ENCODE data around the gene GLIPR1L1. TPM values are rescaled to one million over a fixed set of nuclear protein-coding genes. Genes with fewer than 3 reads are reported as not detected.

The GLIPR1L1 gene
- total and polyA plus RNA-seq, 2 of the 8 experiments (the other 6 are each of a cell fraction or from before 2014, with no cell fraction given) = 1.2 to 1.7 TPM

DNA sequence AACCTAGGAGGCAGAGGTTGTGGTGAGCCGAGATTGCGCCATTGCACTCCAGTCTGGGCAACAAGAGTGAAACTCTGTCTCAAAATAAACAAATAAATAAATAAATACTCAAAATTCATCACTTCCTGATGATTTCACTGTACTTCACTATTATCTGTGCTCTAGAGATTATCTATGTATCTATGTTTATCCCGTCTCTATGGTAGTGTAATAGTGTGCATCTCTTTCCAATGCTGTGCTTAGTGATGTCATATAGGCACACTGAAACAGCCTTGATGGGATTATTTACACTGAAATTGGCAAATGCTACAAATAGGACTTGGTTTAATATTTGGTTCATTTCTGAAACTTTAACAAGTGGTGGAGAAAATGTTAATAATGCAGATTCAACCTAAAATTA lies 10.8 kb upstream of the GLIPR1L1 start (continued):
- no peak for TF ChIP-seq RFX5 (IDR thresholded peaks at IDR 0.05; ENCODE audit: borderline replicate concordance, low read depth, low read length)
- TF ChIP-seq EZH2 (IDR thresholded peaks at IDR 0.05; ENCODE audit: low read depth, low read length, severe bottlenecking) = no peak
- TF ChIP-seq, protein P1, sequence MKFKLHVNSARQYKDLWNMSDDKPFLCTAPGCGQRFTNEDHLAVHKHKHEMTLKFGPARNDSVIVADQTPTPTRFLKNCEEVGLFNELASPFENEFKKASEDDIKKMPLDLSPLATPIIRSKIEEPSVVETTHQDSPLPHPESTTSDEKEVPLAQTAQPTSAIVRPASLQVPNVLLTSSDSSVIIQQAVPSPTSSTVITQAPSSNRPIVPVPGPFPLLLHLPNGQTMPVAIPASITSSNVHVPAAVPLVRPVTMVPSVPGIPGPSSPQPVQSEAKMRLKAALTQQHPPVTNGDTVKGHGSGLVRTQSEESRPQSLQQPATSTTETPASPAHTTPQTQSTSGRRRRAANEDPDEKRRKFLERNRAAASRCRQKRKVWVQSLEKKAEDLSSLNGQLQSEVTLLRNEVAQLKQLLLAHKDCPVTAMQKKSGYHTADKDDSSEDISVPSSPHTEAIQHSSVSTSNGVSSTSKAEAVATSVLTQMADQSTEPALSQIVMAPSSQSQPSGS (IDR thresholded peaks at IDR 0.05; ENCODE audit: low read length) = no peak
